LNCaP clone FGC (cell line): ENCODE measurements around the gene DNAH1.

Experiments used
- DNase-seq: peaks from one replicate; pipeline ENCODE4 v3.0.0-alpha.2; 2011; ENCODE audit warnings: low read depth
- H3K4me3 ChIP-seq: 2 replicates; pipeline ENCODE4 v1.5.1; 2011; ENCODE audit warnings: mild to moderate bottlenecking, low read depth, low read length, control low read depth
- CTCF ChIP-seq: IDR thresholded peaks from 2 replicates; pipeline ENCODE4 v1.5.1; 2012; ENCODE audit warnings: mild to moderate bottlenecking; ENCODE audit not compliant: control insufficient read depth, insufficient read depth; ENCODE audit errors: extremely low read depth

The DNAH1 gene

GRCh38 chr3:52319921-52320595, 3.9 kb downstream of the DNAH1 start:
- no peak for DNase-seq
- no peak for TF ChIP-seq CTCF
- no peak overlapping the region for H3K4me3 ChIP-seq

GRCh38 chr3:52321481-52321880, 5.4 kb downstream of the DNAH1 start:
- no peak for TF ChIP-seq CTCF
- H3K4me3 ChIP-seq = no peak overlapping the region
- DNase-seq = no peak

GRCh38 chr3:52322466-52322865, 6.3 kb downstream of the DNAH1 start:
- no peak for TF ChIP-seq CTCF
- no peak overlapping the region for H3K4me3 ChIP-seq
- no peak for DNase-seq

- no peak overlapping the region for H3K4me3 ChIP-seq
- DNase-seq = no peak
- no peak for TF ChIP-seq CTCF
These were observed 7.6 kb downstream of the DNAH1 start for GRCh38 chr3:52323526-52324295.

- DNase-seq = no peak
- TF ChIP-seq CTCF = no peak
- H3K4me3 ChIP-seq = no peak overlapping the region
These were observed 8.6 kb downstream of the DNAH1 start for GRCh38 chr3:52324676-52325075.

GRCh38 chr3:52325686-52326085, 9.6 kb downstream of the DNAH1 start:
- H3K4me3 ChIP-seq = no peak overlapping the region
- no peak for TF ChIP-seq CTCF
- no peak for DNase-seq
